ENCODE results near the gene GLYATL3.
"Not testable (repeated sequence)": the region's sequence is repeated elsewhere in the genome, so short reads cannot be mapped to it uniquely, and the experiment has no call there.

GLYATL3 gene

GRCh38 chr6:49476564-49476963 is 23.2 kb upstream of the GLYATL3 start:
- not testable (repeated sequence) for H3K9me3 ChIP-seq (ENCODE audit: control insufficient read depth in 2 of 2, low read length in 2 of 2); H3K9ac ChIP-seq (ENCODE audit: low read depth in 1 of 2, low read length in 2 of 2); H3K27ac ChIP-seq (ENCODE audit: low read depth in 2 of 2, low read length in 2 of 2); H3K4me1 ChIP-seq (ENCODE audit: control insufficient read depth in 2 of 2, insufficient read depth in 2 of 2, low read length in 2 of 2); H3K4me3 ChIP-seq (ENCODE audit: low read length in 2 of 2); H3K36me3 ChIP-seq (ENCODE audit: control insufficient read depth in 2 of 2, insufficient read depth in 2 of 2, low read length in 2 of 2); H3K27me3 ChIP-seq (ENCODE audit: control insufficient read depth in 2 of 2, insufficient read depth in 2 of 2, low read length in 2 of 2)

GRCh38 chr6:49479308-49479970 is 20.3 kb upstream of the GLYATL3 start:
- no peaks in the 10 kb centered on the region for H3K36me3 ChIP-seq (ENCODE audit: control insufficient read depth in 2 of 2, insufficient read depth in 2 of 2, low read length in 2 of 2)
- H3K9ac ChIP-seq (ENCODE audit: low read depth in 1 of 2, low read length in 2 of 2): no peak overlapping the region
- H3K4me1 ChIP-seq (ENCODE audit: control insufficient read depth in 2 of 2, insufficient read depth in 2 of 2, low read length in 2 of 2): peaks cover 0 to 8% of the 10 kb centered on the region in 2 donors
- no peaks in the 10 kb centered on the region for H3K27me3 ChIP-seq (ENCODE audit: control insufficient read depth in 2 of 2, insufficient read depth in 2 of 2, low read length in 2 of 2)
- peak overlapping the region in 1 of 2 donors; percentile 14 for H3K27ac ChIP-seq (ENCODE audit: low read depth in 2 of 2, low read length in 2 of 2)
- H3K9me3 ChIP-seq (ENCODE audit: control insufficient read depth in 2 of 2, low read length in 2 of 2): no peaks in the 10 kb centered on the region
- H3K4me3 ChIP-seq (ENCODE audit: low read length in 2 of 2): no peak overlapping the region

GRCh38 chr6:49481846-49482245 is 17.9 kb upstream of the GLYATL3 start:
- not testable (repeated sequence) for H3K36me3 ChIP-seq (ENCODE audit: control insufficient read depth in 2 of 2, insufficient read depth in 2 of 2, low read length in 2 of 2); H3K27me3 ChIP-seq (ENCODE audit: control insufficient read depth in 2 of 2, insufficient read depth in 2 of 2, low read length in 2 of 2); H3K4me3 ChIP-seq (ENCODE audit: low read length in 2 of 2); H3K4me1 ChIP-seq (ENCODE audit: control insufficient read depth in 2 of 2, insufficient read depth in 2 of 2, low read length in 2 of 2); H3K9ac ChIP-seq (ENCODE audit: low read depth in 1 of 2, low read length in 2 of 2); H3K9me3 ChIP-seq (ENCODE audit: control insufficient read depth in 2 of 2, low read length in 2 of 2); H3K27ac ChIP-seq (ENCODE audit: low read depth in 2 of 2, low read length in 2 of 2)

GRCh38 chr6:49483380-49483779 is 16.3 kb upstream of the GLYATL3 start:
- not testable (repeated sequence) for H3K27ac ChIP-seq (ENCODE audit: low read depth in 2 of 2, low read length in 2 of 2); H3K9me3 ChIP-seq (ENCODE audit: control insufficient read depth in 2 of 2, low read length in 2 of 2)

GRCh38 chr6:49490633-49491032 is 9.1 kb upstream of the GLYATL3 start:
- Histone ChIP-seq H3K4me1 (ENCODE audit: control insufficient read depth in 2 of 2, insufficient read depth in 2 of 2, low read length in 2 of 2) (no peaks in the 10 kb centered on the region), H3K36me3 (ENCODE audit: control insufficient read depth in 2 of 2, insufficient read depth in 2 of 2, low read length in 2 of 2) (peaks cover 5 to 13% of the 10 kb centered on the region in 2 donors), H3K27me3 (ENCODE audit: control insufficient read depth in 2 of 2, insufficient read depth in 2 of 2, low read length in 2 of 2) (no peaks in the 10 kb centered on the region), H3K9me3 (ENCODE audit: control insufficient read depth in 2 of 2, low read length in 2 of 2) (no peaks in the 10 kb centered on the region), H3K27ac (ENCODE audit: low read depth in 2 of 2, low read length in 2 of 2) (no peak overlapping the region), H3K4me3 (ENCODE audit: low read length in 2 of 2) (no peak overlapping the region), H3K9ac (ENCODE audit: low read depth in 1 of 2, low read length in 2 of 2) (no peak overlapping the region)

More at GRCh38 chr6:49483380-49483779, 16.3 kb upstream of the GLYATL3 start:
- H3K9ac ChIP-seq (ENCODE audit: low read depth in 1 of 2, low read length in 2 of 2); H3K27me3 ChIP-seq (ENCODE audit: control insufficient read depth in 2 of 2, insufficient read depth in 2 of 2, low read length in 2 of 2); H3K36me3 ChIP-seq (ENCODE audit: control insufficient read depth in 2 of 2, insufficient read depth in 2 of 2, low read length in 2 of 2); H3K4me3 ChIP-seq (ENCODE audit: low read length in 2 of 2); H3K4me1 ChIP-seq (ENCODE audit: control insufficient read depth in 2 of 2, insufficient read depth in 2 of 2, low read length in 2 of 2): not testable (repeated sequence)

- Histone ChIP-seq H3K27me3 (ENCODE audit: control insufficient read depth in 2 of 2, insufficient read depth in 2 of 2, low read length in 2 of 2) (no peaks in the 10 kb centered on the region), H3K9me3 (ENCODE audit: control insufficient read depth in 2 of 2, low read length in 2 of 2) (no peaks in the 10 kb centered on the region), H3K36me3 (ENCODE audit: control insufficient read depth in 2 of 2, insufficient read depth in 2 of 2, low read length in 2 of 2) (no peaks in the 10 kb centered on the region), H3K4me1 (ENCODE audit: control insufficient read depth in 2 of 2, insufficient read depth in 2 of 2, low read length in 2 of 2) (no peaks in the 10 kb centered on the region), H3K4me3 (ENCODE audit: low read length in 2 of 2) (no peak overlapping the region), H3K27ac (ENCODE audit: low read depth in 2 of 2, low read length in 2 of 2) (no peak overlapping the region), H3K9ac (ENCODE audit: low read depth in 1 of 2, low read length in 2 of 2) (no peak overlapping the region)
These were observed 2.4 kb upstream of the GLYATL3 start for GRCh38 chr6:49497304-49497703.

- H3K9me3 ChIP-seq (ENCODE audit: control insufficient read depth in 2 of 2, low read length in 2 of 2): no peaks in the 10 kb centered on the region
- no peak overlapping the region for H3K9ac ChIP-seq (ENCODE audit: low read depth in 1 of 2, low read length in 2 of 2)
- H3K36me3 ChIP-seq (ENCODE audit: control insufficient read depth in 2 of 2, insufficient read depth in 2 of 2, low read length in 2 of 2): no peaks in the 10 kb centered on the region
- no peak overlapping the region for H3K4me3 ChIP-seq (ENCODE audit: low read length in 2 of 2)
- H3K4me1 ChIP-seq (ENCODE audit: control insufficient read depth in 2 of 2, insufficient read depth in 2 of 2, low read length in 2 of 2): no peaks in the 10 kb centered on the region
- H3K27ac ChIP-seq (ENCODE audit: low read depth in 2 of 2, low read length in 2 of 2): no peak overlapping the region
- no peaks in the 10 kb centered on the region for H3K27me3 ChIP-seq (ENCODE audit: control insufficient read depth in 2 of 2, insufficient read depth in 2 of 2, low read length in 2 of 2)
These were observed 597 bp upstream of the GLYATL3 start for GRCh38 chr6:49499126-49499525.

GRCh38 chr6:49504666-49505065 is 4.9 kb downstream of the GLYATL3 start:
- Histone ChIP-seq H3K9ac (ENCODE audit: low read depth in 1 of 2, low read length in 2 of 2) (no peak overlapping the region), H3K27me3 (ENCODE audit: control insufficient read depth in 2 of 2, insufficient read depth in 2 of 2, low read length in 2 of 2) (no peaks in the 10 kb centered on the region), H3K4me1 (ENCODE audit: control insufficient read depth in 2 of 2, insufficient read depth in 2 of 2, low read length in 2 of 2) (peaks cover 0 to 2% of the 10 kb centered on the region in 2 donors), H3K4me3 (ENCODE audit: low read length in 2 of 2) (no peak overlapping the region), H3K36me3 (ENCODE audit: control insufficient read depth in 2 of 2, insufficient read depth in 2 of 2, low read length in 2 of 2) (no peaks in the 10 kb centered on the region), H3K27ac (ENCODE audit: low read depth in 2 of 2, low read length in 2 of 2) (no peak overlapping the region), H3K9me3 (ENCODE audit: control insufficient read depth in 2 of 2, low read length in 2 of 2) (no peaks in the 10 kb centered on the region)

- H3K9me3 ChIP-seq (ENCODE audit: control insufficient read depth in 2 of 2, low read length in 2 of 2): no peaks in the 10 kb centered on the region
- no peak overlapping the region for H3K27ac ChIP-seq (ENCODE audit: low read depth in 2 of 2, low read length in 2 of 2)
- no peak overlapping the region for H3K9ac ChIP-seq (ENCODE audit: low read depth in 1 of 2, low read length in 2 of 2)
- H3K4me3 ChIP-seq (ENCODE audit: low read length in 2 of 2): no peak overlapping the region
- H3K4me1 ChIP-seq (ENCODE audit: control insufficient read depth in 2 of 2, insufficient read depth in 2 of 2, low read length in 2 of 2): peaks cover 0 to 2% of the 10 kb centered on the region in 2 donors
- H3K36me3 ChIP-seq (ENCODE audit: control insufficient read depth in 2 of 2, insufficient read depth in 2 of 2, low read length in 2 of 2): no peaks in the 10 kb centered on the region
- H3K27me3 ChIP-seq (ENCODE audit: control insufficient read depth in 2 of 2, insufficient read depth in 2 of 2, low read length in 2 of 2): no peaks in the 10 kb centered on the region
These were observed 6.9 kb downstream of the GLYATL3 start for GRCh38 chr6:49506569-49507111.

GRCh38 chr6:49509342-49509741 is 9.6 kb downstream of the GLYATL3 start:
- Histone ChIP-seq H3K9ac (ENCODE audit: low read depth in 1 of 2, low read length in 2 of 2) (no peak overlapping the region), H3K4me1 (ENCODE audit: control insufficient read depth in 2 of 2, insufficient read depth in 2 of 2, low read length in 2 of 2) (peaks cover 0 to 2% of the 10 kb centered on the region in 2 donors), H3K9me3 (ENCODE audit: control insufficient read depth in 2 of 2, low read length in 2 of 2) (no peaks in the 10 kb centered on the region), H3K27ac (ENCODE audit: low read depth in 2 of 2, low read length in 2 of 2) (no peak overlapping the region), H3K27me3 (ENCODE audit: control insufficient read depth in 2 of 2, insufficient read depth in 2 of 2, low read length in 2 of 2) (no peaks in the 10 kb centered on the region), H3K4me3 (ENCODE audit: low read length in 2 of 2) (no peak overlapping the region), H3K36me3 (ENCODE audit: control insufficient read depth in 2 of 2, insufficient read depth in 2 of 2, low read length in 2 of 2) (no peaks in the 10 kb centered on the region)
